Cardiac fibroblast (primary cell): ENCODE data around the gene APEH.

ENCODE experiments used
- DNase-seq, 2 donors: peaks; one replicate each; pipeline versions ENCODE4 v3.0.0 to v3.0.0-alpha.2; 2010; ENCODE audit warnings: low read depth in 2 of 2
- H3K4me3 ChIP-seq, 2 donors: replicated peaks in 1 of 2; 1 replicate in 1 of 2; 2 replicates in 1 of 2; pipeline ENCODE4 v1.5.1; 2011; ENCODE audit warnings: low read depth in 2 of 2, low read length in 2 of 2, mild to moderate bottlenecking in 2 of 2, moderate library complexity in 1 of 2
- CTCF ChIP-seq: IDR thresholded peaks from one replicate; pipeline ENCODE4 v1.5.1; 2011; ENCODE audit warnings: low read depth, mild to moderate bottlenecking, low read length, inconsistent platforms

APEH gene

DNA sequence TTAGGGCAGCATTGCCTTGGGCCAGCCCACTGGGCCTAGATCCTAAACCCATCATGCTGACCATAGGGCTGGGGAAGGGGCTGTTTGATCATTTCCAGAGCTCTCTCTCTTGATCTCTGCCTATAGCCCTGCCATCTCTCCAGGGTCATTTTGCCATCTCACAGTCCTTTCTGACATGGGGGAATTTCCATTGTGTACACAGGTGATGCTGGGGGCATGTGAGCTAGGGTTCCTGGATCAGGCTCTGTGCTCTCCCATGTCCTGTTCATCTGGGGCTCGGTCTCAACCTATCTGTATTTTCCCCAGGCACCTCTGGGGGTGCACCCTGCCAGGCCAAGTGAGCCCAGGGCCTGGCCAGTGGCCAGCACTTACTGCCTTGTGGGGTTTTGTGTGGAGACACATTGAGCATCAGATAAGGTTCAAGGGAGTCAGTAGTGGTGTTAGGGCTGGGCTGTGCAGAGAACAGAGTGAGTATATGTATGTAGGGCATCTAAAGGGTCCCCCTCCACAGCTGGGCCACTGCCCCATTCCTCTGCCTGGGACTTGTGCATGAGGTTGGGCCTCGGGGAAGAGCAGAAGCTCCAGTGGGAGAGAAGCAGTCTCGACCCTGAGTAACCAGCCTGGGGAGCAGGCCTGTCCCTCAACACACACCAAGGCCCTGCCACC lies 25.7 kb upstream of the APEH start:
- TF ChIP-seq CTCF = no peak

GRCh38 chr3:49649576-49649975 lies 24.6 kb upstream of the APEH start:
- no peak for TF ChIP-seq CTCF
- no peak overlapping the region for H3K4me3 ChIP-seq
- DNase-seq = no peak

More for the DNA sequence above, 25.7 kb upstream of the APEH start:
- H3K4me3 ChIP-seq = no peak overlapping the region
- DNase-seq = no peak

DNA sequence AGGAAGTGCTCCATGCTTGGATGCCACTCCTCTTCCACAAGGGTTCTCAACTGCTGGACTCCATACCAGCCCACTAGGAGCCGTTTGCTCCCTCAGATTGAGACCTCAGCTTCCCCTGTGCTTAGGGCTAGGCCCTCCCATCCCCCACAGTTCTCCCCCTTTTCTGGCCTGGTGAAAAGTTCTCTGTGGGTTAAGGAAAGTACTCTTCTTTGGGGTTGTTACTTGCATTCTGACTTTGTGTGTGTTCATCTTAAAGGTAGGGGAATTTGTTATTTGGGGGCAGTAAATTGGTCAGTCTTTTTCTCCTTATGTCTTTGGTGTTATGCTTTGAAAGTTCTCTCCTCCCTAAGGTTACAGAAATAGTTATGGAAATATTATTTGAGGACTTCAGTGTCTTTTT lies 24.0 kb upstream of the APEH start:
- H3K4me3 ChIP-seq = no peak overlapping the region
- no peak for TF ChIP-seq CTCF

GRCh38 chr3:49650637-49651036 lies 23.5 kb upstream of the APEH start:
- no peak for TF ChIP-seq CTCF
- DNase-seq = no peak
- H3K4me3 ChIP-seq = no peak overlapping the region

More for the DNA sequence above, 24.0 kb upstream of the APEH start:
- no peak for DNase-seq

- TF ChIP-seq CTCF = no peak
- no peak overlapping the region for H3K4me3 ChIP-seq
- DNase-seq = no peak
These were observed 21.8 kb upstream of the APEH start for GRCh38 chr3:49652218-49652902.

GRCh38 chr3:49652903-49653415 lies 21.2 kb upstream of the APEH start:
- no peak overlapping the region for H3K4me3 ChIP-seq
- TF ChIP-seq CTCF = no peak
- DNase-seq = no peak
